ENCODE measurements around the gene CAPN5.

CAPN5 gene

GRCh38 chr11:77138106-77138649 lies 71.4 kb downstream of the CAPN5 start:
- DNase-seq, result no peak

- DNase-seq, result no peak
These were observed 72.4 kb downstream of the CAPN5 start for GRCh38 chr11:77139201-77139600.

- no peak for DNase-seq
These were observed 73.6 kb downstream of the CAPN5 start for GRCh38 chr11:77140231-77140851.

DNA sequence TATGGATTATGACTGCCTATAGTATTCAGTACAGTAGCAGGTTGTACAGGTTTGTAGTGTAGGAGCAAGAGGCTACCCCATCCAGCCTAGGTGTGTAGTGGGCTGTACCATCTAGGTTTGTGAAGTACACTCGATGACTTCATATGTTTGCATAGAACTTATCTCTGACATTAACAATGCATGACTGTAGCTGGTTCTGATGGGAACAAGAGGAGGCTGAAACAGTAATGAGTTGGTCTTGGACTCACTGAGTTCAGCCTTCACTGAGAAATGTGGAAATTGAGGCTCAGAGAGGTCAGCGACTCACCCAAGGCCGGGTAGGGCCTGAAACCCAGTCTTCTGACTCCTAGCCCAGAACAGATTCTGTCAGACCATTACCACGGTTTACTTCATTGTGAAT lies 74.3 kb downstream of the CAPN5 start:
- DNase-seq, result no peak

- DNase-seq, result no peak
These were observed 74.7 kb downstream of the CAPN5 start for GRCh38 chr11:77141475-77141874.

GRCh38 chr11:77142091-77142975 lies 75.6 kb downstream of the CAPN5 start:
- DNase-seq, result no peak

DNA sequence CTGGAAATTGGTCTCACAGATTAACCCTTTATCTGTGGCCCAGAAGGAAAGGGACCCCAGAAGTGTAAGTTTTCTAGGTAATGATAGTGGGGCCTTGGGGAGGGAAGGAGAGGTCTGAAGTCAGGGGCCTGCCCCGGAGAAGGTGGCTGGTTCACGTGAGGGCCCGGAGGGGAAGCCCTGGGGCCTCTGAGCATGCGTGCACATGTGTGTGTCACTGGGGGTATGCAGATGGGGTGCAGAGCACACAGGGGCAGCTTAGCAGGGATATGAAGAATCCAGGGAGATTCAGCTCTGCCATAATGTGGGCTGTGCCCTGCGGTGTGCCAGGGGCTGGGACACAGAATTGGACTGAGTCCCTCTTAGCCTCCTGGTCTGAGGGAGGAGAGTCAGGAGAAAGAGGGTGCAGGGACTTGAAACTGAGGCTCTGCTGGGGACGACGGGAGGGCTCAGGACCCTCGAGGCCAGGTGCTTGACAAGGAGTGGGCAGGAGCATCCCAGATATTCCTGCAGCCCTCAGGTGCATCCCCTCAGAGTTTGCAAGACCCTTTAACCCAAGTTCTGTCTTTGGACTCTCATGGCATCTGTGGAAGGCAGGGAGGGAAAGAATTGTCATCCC lies 76.7 kb downstream of the CAPN5 start:
- DNase-seq, result no peak

GRCh38 chr11:77144196-77144856 lies 77.6 kb downstream of the CAPN5 start:
- no peak for DNase-seq

GRCh38 chr11:77144857-77145428 lies 78.2 kb downstream of the CAPN5 start:
- DNase-seq, result no peak

DNA sequence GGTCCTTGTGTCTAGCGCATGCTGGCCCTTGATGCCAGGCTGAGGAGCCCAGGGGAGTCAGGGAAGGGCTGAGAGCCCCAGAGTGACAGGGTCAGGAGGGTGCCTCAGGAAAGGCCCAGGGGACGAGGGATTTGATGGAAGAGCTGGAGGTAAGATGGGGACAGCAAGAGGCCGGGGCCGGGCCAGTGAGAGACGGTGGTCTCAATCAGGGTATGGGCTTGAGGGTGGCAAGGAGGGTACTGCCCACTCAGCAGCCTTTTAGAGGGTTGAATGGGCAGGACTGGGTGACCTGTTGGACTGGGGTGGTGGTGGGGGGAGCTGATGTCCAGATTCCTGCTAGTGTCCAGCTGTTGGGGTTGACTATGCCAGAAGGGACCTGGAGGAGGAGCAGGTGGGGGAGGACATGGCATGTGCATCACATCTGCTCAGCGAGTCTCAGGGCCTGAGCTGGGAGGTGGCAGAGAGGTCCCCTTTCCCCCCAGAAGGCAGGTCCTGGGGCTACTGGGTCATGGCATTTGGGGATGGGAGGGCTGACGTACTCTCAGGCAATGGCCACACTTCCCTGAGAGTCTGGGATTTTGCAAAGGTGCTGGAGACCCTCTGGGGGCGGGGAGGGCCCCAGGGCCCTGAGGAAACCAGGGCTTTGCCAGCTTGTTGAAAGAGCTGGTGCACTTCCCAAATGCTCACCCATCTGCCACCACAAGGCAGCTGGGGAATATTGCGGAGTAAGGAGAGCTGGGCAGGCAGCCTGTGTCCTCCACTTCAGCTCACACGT lies 79.7 kb downstream of the CAPN5 start:
- DNase-seq, result no peak

DNA sequence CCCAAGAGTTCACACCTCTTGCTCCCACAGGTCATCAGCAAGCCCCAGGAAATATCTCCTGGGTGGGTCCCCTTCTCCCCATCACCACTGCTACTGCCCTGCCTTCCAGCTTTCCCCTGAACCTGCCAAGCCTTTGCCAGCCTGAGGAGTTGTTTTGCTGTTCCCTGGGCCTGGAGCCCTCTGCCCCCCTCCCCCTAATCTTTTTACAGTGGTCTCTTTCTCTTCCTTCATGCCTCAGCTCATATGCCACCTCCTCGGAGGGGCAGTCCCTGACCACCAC lies 80.2 kb downstream of the CAPN5 start:
- DNase-seq, result no peak

GRCh38 chr11:77147668-77148321 lies 81.0 kb downstream of the CAPN5 start:
- peak in 1 of 2 experiments; percentile 9 for DNase-seq

DNA sequence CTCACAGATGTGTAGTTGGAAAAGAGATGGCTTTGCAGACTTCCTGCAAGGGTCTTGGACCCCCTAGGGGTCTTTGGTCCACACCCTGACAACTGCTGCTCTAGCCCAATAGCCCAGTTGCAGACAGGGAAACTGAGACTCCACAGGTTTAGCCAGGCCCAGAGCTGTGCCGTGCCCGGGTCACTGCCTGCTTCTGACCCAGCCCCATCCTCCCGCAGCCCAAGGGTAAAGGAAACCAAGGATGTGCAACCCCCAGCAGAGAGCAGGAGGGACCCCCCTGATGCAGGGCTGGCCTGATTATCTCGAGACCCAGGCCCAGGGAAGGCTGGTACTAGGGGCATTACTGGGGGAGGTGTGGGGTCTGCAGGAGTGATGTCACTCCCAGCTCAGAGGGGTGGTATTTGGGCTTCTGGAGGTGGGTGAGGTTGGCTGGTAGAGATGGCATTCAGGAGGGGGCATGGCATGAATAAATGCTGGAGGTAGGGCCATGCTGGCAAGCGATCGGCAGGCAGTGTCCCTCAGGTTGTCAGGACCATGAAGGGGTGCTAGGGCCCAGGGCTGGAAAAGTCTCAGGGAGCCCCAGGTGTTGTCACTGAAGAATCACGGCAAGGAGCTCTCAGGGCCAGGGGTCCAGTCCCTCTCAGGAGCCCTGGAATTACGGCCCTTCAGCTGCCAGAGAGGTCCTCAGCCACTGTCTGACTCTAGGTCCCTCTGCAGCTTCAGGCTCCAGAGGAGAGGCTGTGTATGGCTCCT lies 82.4 kb downstream of the CAPN5 start:
- DNase-seq, result no peak

DNA sequence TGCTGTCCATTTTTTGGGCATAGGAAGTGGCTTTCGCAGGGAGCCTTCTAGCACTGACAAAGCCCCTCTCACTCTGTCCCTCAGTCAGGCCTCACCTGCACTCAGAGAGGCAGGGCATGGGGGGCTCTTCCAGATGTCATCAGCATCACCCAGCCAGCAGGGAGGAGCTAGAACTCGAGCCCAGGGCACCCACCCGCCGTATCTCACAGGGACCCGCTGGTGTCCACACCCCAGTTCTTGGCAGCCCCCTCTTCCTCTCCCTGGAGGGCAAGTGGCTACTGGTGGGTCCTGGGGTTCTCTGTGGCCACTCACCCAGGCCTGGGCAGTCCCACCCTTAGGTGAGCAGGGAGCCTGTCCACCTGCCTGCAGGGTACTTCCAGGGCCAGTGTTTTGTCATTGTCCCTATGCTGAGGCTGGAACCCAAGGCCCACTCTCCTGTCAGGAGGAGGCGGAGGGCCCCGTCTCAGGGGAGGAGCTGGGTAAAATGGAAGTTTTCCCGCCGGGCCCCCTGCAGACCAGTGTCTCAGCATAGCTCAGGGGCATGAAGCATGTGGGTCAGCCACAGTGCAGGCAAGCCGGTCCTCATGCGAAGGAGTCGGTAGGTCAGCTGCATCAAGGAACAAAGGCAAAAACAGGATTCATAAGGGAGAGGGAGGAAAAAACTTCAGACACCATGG lies 83.1 kb downstream of the CAPN5 start:
- DNase-seq, result no peak

GRCh38 chr11:77150836-77151235 lies 84.1 kb downstream of the CAPN5 start:
- DNase-seq, result no peak

GRCh38 chr11:77151804-77152509 lies 85.2 kb downstream of the CAPN5 start:
- DNase-seq, result no peak

DNA sequence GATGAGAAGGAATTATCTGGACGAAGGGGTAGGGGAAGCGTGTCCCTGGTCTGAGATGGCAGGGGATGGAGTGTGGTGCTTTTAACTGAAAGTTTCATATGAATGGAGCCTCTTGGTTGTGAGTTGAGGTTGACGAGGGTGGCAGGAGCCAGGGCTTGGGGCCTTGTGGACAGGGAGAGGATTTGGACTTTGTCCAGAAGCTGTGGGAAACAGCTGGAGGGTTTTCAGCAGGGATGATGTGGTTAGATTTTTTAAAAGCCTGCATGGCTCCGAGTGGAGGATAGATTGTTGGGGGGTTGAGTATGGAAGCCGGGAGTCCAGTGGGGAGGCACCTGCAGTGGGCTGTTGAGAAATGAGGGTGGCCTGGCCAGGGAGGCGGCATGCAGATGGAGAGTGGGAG lies 86.1 kb downstream of the CAPN5 start:
- DNase-seq, result no peak

- no peak for DNase-seq
These were observed 86.8 kb downstream of the CAPN5 start for GRCh38 chr11:77153276-77154185.

Measured in NCI-H2081 (cell line).